ENCODE measurements around the gene GSTCD. TPM values are rescaled to one million over a fixed set of nuclear protein-coding genes. Genes with fewer than 3 reads are reported as not detected.

GSTCD gene
- total RNA-seq, 1 experiment from 2014 or later: 17.9 TPM

DNA sequence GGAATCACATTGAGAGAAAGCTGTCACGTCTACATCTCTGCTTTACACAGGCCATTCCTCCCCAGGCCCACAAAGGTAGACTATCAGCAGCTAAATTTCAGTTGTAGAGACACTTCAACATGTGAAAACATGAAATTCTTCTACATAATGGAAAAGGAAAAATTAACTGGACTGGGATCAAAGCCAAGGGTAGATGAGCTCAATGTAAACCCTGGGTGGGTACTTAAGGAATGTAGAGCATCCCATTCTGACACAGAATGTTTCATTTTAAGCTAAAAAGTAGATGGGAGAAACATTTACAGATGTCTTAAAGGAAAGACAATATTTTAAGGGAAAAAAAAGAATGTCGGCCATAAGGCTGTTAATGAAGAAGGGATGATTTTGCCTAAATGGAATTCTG lies 135.4 kb downstream of the GSTCD start:
- Mint-ChIP-seq H3K4me3 (no peak overlapping the region), H3K27ac (no peak overlapping the region), H3K36me3 (ENCODE audit: insufficient read depth in 1 of 3, low read depth in 3 of 3) (peaks cover 0 to 6% (median 4%) of the 10 kb centered on the region in 3 experiments; a peak in 6 of 7 replicates), H3K9me3 (no peaks in the 10 kb centered on the region), H3K27me3 (ENCODE audit: low read depth) (no peaks in the 10 kb centered on the region), H3K4me1 (peaks cover 6 to 7% of the 10 kb centered on the region in 2 experiments; a peak in 3 of 4 replicates)
- H3K18ac ChIP-seq (ENCODE audit: insufficient read length, low read depth, low read length): no peak overlapping the region
- H3K4me2 ChIP-seq (ENCODE audit: insufficient read depth, insufficient read length, low read length): no peak overlapping the region
- no peak overlapping the region for H2AFZ ChIP-seq (ENCODE audit: low read length)
- H3K79me2 ChIP-seq (ENCODE audit: insufficient read depth, low read length): no peaks in the 10 kb centered on the region
- no peak overlapping the region for H2BK15ac ChIP-seq (ENCODE audit: low read depth, low read length)
- TF ChIP-seq, protein P1, sequence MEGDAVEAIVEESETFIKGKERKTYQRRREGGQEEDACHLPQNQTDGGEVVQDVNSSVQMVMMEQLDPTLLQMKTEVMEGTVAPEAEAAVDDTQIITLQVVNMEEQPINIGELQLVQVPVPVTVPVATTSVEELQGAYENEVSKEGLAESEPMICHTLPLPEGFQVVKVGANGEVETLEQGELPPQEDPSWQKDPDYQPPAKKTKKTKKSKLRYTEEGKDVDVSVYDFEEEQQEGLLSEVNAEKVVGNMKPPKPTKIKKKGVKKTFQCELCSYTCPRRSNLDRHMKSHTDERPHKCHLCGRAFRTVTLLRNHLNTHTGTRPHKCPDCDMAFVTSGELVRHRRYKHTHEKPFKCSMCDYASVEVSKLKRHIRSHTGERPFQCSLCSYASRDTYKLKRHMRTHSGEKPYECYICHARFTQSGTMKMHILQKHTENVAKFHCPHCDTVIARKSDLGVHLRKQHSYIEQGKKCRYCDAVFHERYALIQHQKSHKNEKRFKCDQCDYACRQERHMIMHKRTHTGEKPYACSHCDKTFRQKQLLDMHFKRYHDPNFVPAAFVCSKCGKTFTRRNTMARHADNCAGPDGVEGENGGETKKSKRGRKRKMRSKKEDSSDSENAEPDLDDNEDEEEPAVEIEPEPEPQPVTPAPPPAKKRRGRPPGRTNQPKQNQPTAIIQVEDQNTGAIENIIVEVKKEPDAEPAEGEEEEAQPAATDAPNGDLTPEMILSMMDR (conservative IDR thresholded peaks at IDR 0.05): no peak
- no peak overlapping the region for H3K23ac ChIP-seq (ENCODE audit: insufficient read length, low read depth, low read length)
- H4K8ac ChIP-seq (replicated peaks; ENCODE audit: insufficient read length, low read depth, low read length): no peak overlapping the region
- no peak overlapping the region for H3T11ph ChIP-seq (ENCODE audit: low read length)
- H3K4me1 ChIP-seq (ENCODE audit: insufficient read depth, low read length): no peaks in the 10 kb centered on the region; the same call in 1 of the 2 replicates
- no peaks in the 10 kb centered on the region for H4K20me1 ChIP-seq (ENCODE audit: control insufficient read depth, insufficient read depth, insufficient read length)
- no peak overlapping the region for H2BK12ac ChIP-seq (ENCODE audit: insufficient read length, low read depth, low read length)
- no peak overlapping the region for H3K56ac ChIP-seq (ENCODE audit: insufficient read length, low read depth, low read length)
- no peak overlapping the region for H4K91ac ChIP-seq (ENCODE audit: insufficient read length, low read depth, low read length)
- H3K9ac ChIP-seq (ENCODE audit: extremely low read depth, insufficient read length, low read length): no peak overlapping the region
- H3K79me1 ChIP-seq (ENCODE audit: insufficient read depth, low read depth, low read length, poor library complexity, severe bottlenecking): no peaks in the 10 kb centered on the region
- no peak overlapping the region for H3K4ac ChIP-seq (ENCODE audit: low read depth, low read length)
- H3K23me2 ChIP-seq (ENCODE audit: insufficient read length, low read depth, low read length, poor library complexity, severe bottlenecking): no peaks in the 10 kb centered on the region
- no peak overlapping the region for H2AK5ac ChIP-seq (ENCODE audit: insufficient read length, low read length)
- no peak overlapping the region for H3K27ac ChIP-seq (ENCODE audit: insufficient read length, low read depth, low read length)
- H3K27me3 ChIP-seq (ENCODE audit: insufficient read depth, low read length): no peaks in the 10 kb centered on the region
- no peak overlapping the region for H2BK5ac ChIP-seq (ENCODE audit: insufficient read length, low read length)
- no peak overlapping the region for H4K5ac ChIP-seq (ENCODE audit: insufficient read length, low read depth, low read length)
- H2BK20ac ChIP-seq (ENCODE audit: low read depth, low read length, poor library complexity, severe bottlenecking): no peak overlapping the region
- H3K14ac ChIP-seq (ENCODE audit: insufficient read depth, low read length): no peak overlapping the region
- no peak for DNase-seq
- H3K9me3 ChIP-seq (ENCODE audit: control insufficient read depth, low read depth, low read length): no peaks in the 10 kb centered on the region
- no CpG with 5 or more reads among the region's 2 CpGs for WGBS (ENCODE audit: extremely low coverage, insufficient read length, low lambda C conversion rate)
- no peak overlapping the region for H2BK120ac ChIP-seq (ENCODE audit: low read depth, low read length, poor library complexity, severe bottlenecking)
